Left ventricle myocardium inferior (tissue), 1 donor: ENCODE data around the gene PLCD1. TPM values are rescaled to one million over a fixed set of nuclear protein-coding genes. Genes with fewer than 3 reads are reported as not detected.

ENCODE experiments used
- DNase-seq: peaks from one replicate; pipeline ENCODE4 v3.0.0-alpha.2; 2020
- H3K27ac ChIP-seq: fragments of 200-600 bp; replicated peaks from 2 replicates; pipeline ENCODE4 v1.8.0; 2021
- H3K27me3 ChIP-seq: fragments of 200-600 bp; 2 replicates; pipeline ENCODE4 v1.8.0; 2021; ENCODE audit warnings: low read depth
- H3K36me3 ChIP-seq: fragments of 200-600 bp; 2 replicates; pipeline ENCODE4 v1.8.0; 2021
- H3K4me1 ChIP-seq: fragments of 200-600 bp; 2 replicates; pipeline ENCODE4 v1.8.0; 2021
- H3K4me3 ChIP-seq: fragments of 200-600 bp; 2 replicates; pipeline ENCODE4 v1.8.0; 2021; ENCODE audit warnings: mild to moderate bottlenecking, moderate library complexity
- H3K9me3 ChIP-seq: fragments of 200-600 bp; replicated peaks from 2 replicates; pipeline ENCODE4 v1.8.0; 2021
- intact Hi-C: fragments of 100-400 bp; cut with micrococcal nuclease; formaldehyde crosslinking; loops from one replicate; pipeline ENCODE4 v1.11.0; 2022
- total RNA-seq: library from RNA; stranded (reverse); fragmentation: NEBNext Ultra II Directional; extraction: Animal tissue kit (Norgen Biotek cat#: 25700); gene quantifications from one replicate; pipeline ENCODE4 v1.2.1, GENCODE V29; 2021
- TF ChIP-seq, protein P1 (sequence below): fragments of 200-600 bp; IDR thresholded peaks from 2 replicates; pipeline ENCODE4 v1.8.0; 2021; ENCODE audit warnings: antibody characterized with exemption, mild to moderate bottlenecking, borderline replicate concordance
- donor health status: DM: no; HTN: yes; CAD: no; lungs with severe emphysema.

Gene PLCD1
- total RNA-seq, 1 donor from 2014 or later = 10.3 TPM

DNA sequence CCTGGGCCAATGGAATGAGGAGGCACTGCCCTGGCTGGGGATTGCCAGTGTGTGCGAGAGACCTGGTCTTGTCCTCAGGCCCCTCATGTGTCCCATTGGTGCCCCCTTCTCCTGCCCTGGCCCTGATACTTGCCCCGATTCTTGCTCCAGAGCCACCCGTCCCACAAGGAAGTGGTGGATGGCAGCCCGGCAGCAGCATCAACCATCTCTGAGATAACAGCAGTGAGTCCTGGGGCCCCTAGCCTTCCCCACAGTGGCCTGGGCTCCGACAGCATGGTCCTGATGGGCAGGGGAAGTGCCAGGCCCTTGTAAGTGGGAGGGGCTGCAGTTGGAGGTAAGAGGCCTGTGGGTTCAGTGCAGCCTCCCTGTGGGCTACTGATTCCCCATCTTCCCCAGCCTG is 23.4 kb downstream of the PLCD1 start:
- no peaks in the 10 kb centered on the region for H3K27me3 ChIP-seq
- intact Hi-C loops = no loop called here
- no peak for DNase-seq
- no peaks in the 10 kb centered on the region for H3K9me3 ChIP-seq
- no peak overlapping the region for H3K4me3 ChIP-seq
- peak overlapping the region; percentile 71 for H3K27ac ChIP-seq
- TF ChIP-seq, protein P1, sequence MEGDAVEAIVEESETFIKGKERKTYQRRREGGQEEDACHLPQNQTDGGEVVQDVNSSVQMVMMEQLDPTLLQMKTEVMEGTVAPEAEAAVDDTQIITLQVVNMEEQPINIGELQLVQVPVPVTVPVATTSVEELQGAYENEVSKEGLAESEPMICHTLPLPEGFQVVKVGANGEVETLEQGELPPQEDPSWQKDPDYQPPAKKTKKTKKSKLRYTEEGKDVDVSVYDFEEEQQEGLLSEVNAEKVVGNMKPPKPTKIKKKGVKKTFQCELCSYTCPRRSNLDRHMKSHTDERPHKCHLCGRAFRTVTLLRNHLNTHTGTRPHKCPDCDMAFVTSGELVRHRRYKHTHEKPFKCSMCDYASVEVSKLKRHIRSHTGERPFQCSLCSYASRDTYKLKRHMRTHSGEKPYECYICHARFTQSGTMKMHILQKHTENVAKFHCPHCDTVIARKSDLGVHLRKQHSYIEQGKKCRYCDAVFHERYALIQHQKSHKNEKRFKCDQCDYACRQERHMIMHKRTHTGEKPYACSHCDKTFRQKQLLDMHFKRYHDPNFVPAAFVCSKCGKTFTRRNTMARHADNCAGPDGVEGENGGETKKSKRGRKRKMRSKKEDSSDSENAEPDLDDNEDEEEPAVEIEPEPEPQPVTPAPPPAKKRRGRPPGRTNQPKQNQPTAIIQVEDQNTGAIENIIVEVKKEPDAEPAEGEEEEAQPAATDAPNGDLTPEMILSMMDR = no peak
- peaks cover 30% of the 10 kb centered on the region for H3K4me1 ChIP-seq
- peaks cover 38% of the 10 kb centered on the region for H3K36me3 ChIP-seq

DNA sequence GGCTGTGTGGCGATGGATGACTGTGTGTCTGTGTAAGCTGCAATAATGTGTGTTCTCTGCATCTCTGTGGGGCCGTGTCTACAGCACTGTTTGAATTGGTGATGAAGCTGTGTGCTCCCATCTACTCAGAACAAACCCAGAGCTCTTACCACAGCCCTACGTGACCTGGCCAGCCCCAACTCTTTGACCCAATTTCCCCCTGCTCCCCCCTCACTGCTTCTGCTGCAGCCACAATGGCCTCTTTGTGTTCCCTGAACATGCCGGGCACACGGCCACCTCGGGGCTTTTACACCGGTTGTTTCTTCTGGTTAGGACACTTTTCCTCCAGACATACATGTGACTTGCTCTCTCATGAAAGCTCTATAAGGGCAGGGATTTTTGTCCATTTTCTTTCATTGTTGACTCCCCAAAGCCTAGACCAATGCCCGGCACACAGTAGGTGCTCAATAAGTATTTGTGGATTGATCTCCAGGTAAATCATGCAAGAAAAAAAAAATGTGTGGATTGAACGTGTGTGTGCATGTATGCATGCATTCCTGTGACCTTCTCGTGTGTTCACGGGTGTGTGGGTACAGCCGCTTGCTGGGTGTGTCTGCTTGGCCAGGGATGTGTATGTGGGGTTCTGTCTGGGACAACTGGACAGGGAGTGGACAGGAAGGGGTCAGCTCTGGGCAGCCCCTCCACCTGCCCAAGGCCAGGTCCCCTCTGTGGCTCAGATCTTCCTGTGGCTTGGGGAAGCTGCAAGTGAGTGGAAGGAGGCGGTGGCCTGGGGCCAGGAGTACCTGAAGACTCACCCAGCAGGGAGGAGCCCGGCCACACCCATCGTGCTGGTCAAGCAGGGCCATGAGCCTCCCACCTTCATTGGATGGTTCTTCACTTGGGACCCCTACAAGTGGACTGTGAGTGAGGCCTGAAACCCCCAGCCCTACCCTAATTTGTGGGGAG is 24.1 kb downstream of the PLCD1 start:
- TF ChIP-seq, protein P1 = no peak
- Histone ChIP-seq H3K4me3 (peak overlapping the region; percentile 55), H3K27ac (peak overlapping the region; percentile 71), H3K36me3 (peaks cover 31% of the 10 kb centered on the region), H3K4me1 (peaks cover 30% of the 10 kb centered on the region), H3K27me3 (no peaks in the 10 kb centered on the region), H3K9me3 (no peaks in the 10 kb centered on the region)
- intact Hi-C loops = no loop called here
- peak; percentile 82 for DNase-seq

- TF ChIP-seq, protein P1 = peak; percentile 76
- peak; percentile 79 for DNase-seq
- Histone ChIP-seq H3K27ac (peak overlapping the region; percentile 71), H3K4me1 (peaks cover 30% of the 10 kb centered on the region), H3K4me3 (peak overlapping the region; percentile 55), H3K36me3 (peaks cover 25% of the 10 kb centered on the region), H3K9me3 (no peaks in the 10 kb centered on the region), H3K27me3 (no peaks in the 10 kb centered on the region)
- intact Hi-C loops = no loop called here
Observed at GRCh38 chr3:38004415-38005075, 24.9 kb downstream of the PLCD1 start.

- Histone ChIP-seq H3K36me3 (peaks cover 19% of the 10 kb centered on the region), H3K27ac (peak overlapping the region; percentile 71), H3K4me3 (peak overlapping the region; percentile 55), H3K4me1 (peaks cover 35% of the 10 kb centered on the region), H3K27me3 (no peaks in the 10 kb centered on the region), H3K9me3 (no peaks in the 10 kb centered on the region)
- TF ChIP-seq, protein P1 = no peak
- peak; percentile 61 for DNase-seq
- intact Hi-C loops = no loop called here
Observed at GRCh38 chr3:38003817-38004414, 25.5 kb downstream of the PLCD1 start.

GRCh38 chr3:38003371-38003816 is 26.0 kb downstream of the PLCD1 start:
- intact Hi-C loops = no loop called here
- no peaks in the 10 kb centered on the region for H3K9me3 ChIP-seq
- peak; percentile 67 for DNase-seq
- no peaks in the 10 kb centered on the region for H3K27me3 ChIP-seq
- peaks cover 18% of the 10 kb centered on the region for H3K36me3 ChIP-seq
- H3K27ac ChIP-seq = peak overlapping the region; percentile 71
- peaks cover 39% of the 10 kb centered on the region for H3K4me1 ChIP-seq
- TF ChIP-seq, protein P1 = peak; percentile 88
- peak overlapping the region; percentile 55 for H3K4me3 ChIP-seq
